Liver (tissue), 9 donors: ENCODE data around the gene SLFN11. TPM values are rescaled to one million over a fixed set of nuclear protein-coding genes. Genes with fewer than 3 reads are reported as not detected.

ENCODE experiments used
- DNase-seq: peaks from one replicate; pipeline ENCODE4 v3.0.0-alpha.2; 2017; ENCODE audit warnings: low spot score
- H3K27ac ChIP-seq, 2 donors: one replicate each; pipeline ENCODE4 v1.7.0; 2013; ENCODE audit warnings: inconsistent platforms in 2 of 2, low read length in 2 of 2, control low read depth in 1 of 2, low read depth in 1 of 2, mild to moderate bottlenecking in 1 of 2
- H3K27me3 ChIP-seq, 4 donors: one replicate each; pipeline versions ENCODE4 v1.6.1 to v1.7.0; 2013; ENCODE audit warnings: low read length in 3 of 4, inconsistent platforms in 1 of 4, mild to moderate bottlenecking in 1 of 4, moderate library complexity in 1 of 4; ENCODE audit not compliant: control insufficient read depth in 4 of 4, insufficient read depth in 4 of 4
- H3K36me3 ChIP-seq, 4 donors: one replicate each; pipeline versions ENCODE4 v1.6.1 to v1.7.0; 2013; ENCODE audit warnings: low read length in 3 of 4, mild to moderate bottlenecking in 3 of 4, low read depth in 1 of 4, moderate library complexity in 1 of 4; ENCODE audit not compliant: control insufficient read depth in 4 of 4, insufficient read depth in 3 of 4
- H3K4me1 ChIP-seq, 4 donors: one replicate each; pipeline versions ENCODE4 v1.6.1 to v1.7.0; 2013; ENCODE audit warnings: low read length in 3 of 4, mild to moderate bottlenecking in 3 of 4, moderate library complexity in 1 of 4; ENCODE audit not compliant: control insufficient read depth in 4 of 4, insufficient read depth in 4 of 4
- H3K4me3 ChIP-seq, 3 donors: one replicate each; pipeline versions ENCODE4 v1.6.1 to v1.7.0; 2013; ENCODE audit warnings: low read length in 3 of 3, control low read depth in 1 of 3, low read depth in 1 of 3, mild to moderate bottlenecking in 1 of 3
- H3K9ac ChIP-seq, 2 donors: one replicate each; pipeline ENCODE4 v1.7.0; 2013; ENCODE audit warnings: low read length in 2 of 2, mild to moderate bottlenecking in 2 of 2, moderate library complexity in 2 of 2, control low read depth in 1 of 2, low read depth in 1 of 2
- H3K9me3 ChIP-seq, 4 donors: one replicate each; pipeline versions ENCODE4 v1.6.1 to v1.7.0; 2013; ENCODE audit warnings: low read length in 3 of 4; ENCODE audit not compliant: control insufficient read depth in 4 of 4
- EGR1 ChIP-seq, 2 donors: IDR thresholded peaks; 2 replicates each; pipeline ENCODE4 v1.6.1; 2016 to 2018; ENCODE audit warnings: antibody characterized with exemption in 2 of 2, low read depth in 2 of 2
- FOXA1 ChIP-seq: IDR thresholded peaks from 2 replicates; pipeline ENCODE4 v1.6.1; 2016; ENCODE audit warnings: antibody characterized with exemption
- FOXA2 ChIP-seq: IDR thresholded peaks from 2 replicates; pipeline ENCODE4 v1.6.1; 2016; ENCODE audit warnings: antibody characterized with exemption
- GABPA ChIP-seq, 2 donors: IDR thresholded peaks in 1 of 2; conservative IDR thresholded peaks in 1 of 2; 2 replicates each; pipeline ENCODE4 v1.6.1; 2016; ENCODE audit warnings: antibody characterized with exemption in 2 of 2, mild to moderate bottlenecking in 1 of 2, moderate library complexity in 1 of 2
- HNF4A ChIP-seq, 2 donors: conservative IDR thresholded peaks; 2 replicates each; pipeline ENCODE4 v1.6.1; 2016; ENCODE audit warnings: antibody characterized with exemption in 2 of 2, mild to moderate bottlenecking in 2 of 2
- HNF4G ChIP-seq: IDR thresholded peaks from 2 replicates; pipeline ENCODE4 v1.6.1; 2016; ENCODE audit warnings: antibody characterized with exemption
- JUND ChIP-seq, 2 donors: IDR thresholded peaks; 2 replicates each; pipeline ENCODE4 v1.6.1; 2016; ENCODE audit warnings: antibody characterized with exemption in 2 of 2
- NR2F2 ChIP-seq: IDR thresholded peaks from 2 replicates; pipeline ENCODE4 v1.6.1; 2016; ENCODE audit warnings: antibody characterized with exemption
- RAD21 ChIP-seq, 2 donors: IDR thresholded peaks; 2 replicates each; pipeline ENCODE4 v1.6.1; 2016; ENCODE audit warnings: antibody characterized with exemption in 2 of 2, mild to moderate bottlenecking in 2 of 2
- RXRA ChIP-seq, 2 donors: IDR thresholded peaks; 2 replicates each; pipeline ENCODE4 v1.6.1; 2017 to 2018; ENCODE audit warnings: antibody characterized with exemption in 2 of 2, mild to moderate bottlenecking in 1 of 2
- SP1 ChIP-seq: IDR thresholded peaks from 2 replicates; pipeline ENCODE4 v1.6.1; 2018; ENCODE audit warnings: antibody characterized with exemption, mild to moderate bottlenecking
- TAF1 ChIP-seq: conservative IDR thresholded peaks from 2 replicates; pipeline ENCODE4 v1.6.1; 2016; ENCODE audit warnings: antibody characterized with exemption, mild to moderate bottlenecking
- YY1 ChIP-seq: IDR thresholded peaks from 2 replicates; pipeline ENCODE4 v1.6.1; 2016; ENCODE audit warnings: antibody characterized with exemption, mild to moderate bottlenecking
- WGBS: extraction: QIAGEN DNeasy Blood & Tissue Kit; methylation state at CpG from one replicate; pipeline ENCODE4 v1.1.7; 2013; 5-methylcytosine and 5-hydroxymethylcytosine counted together
- polyA plus RNA-seq, 2 donors: library from polyadenylated mRNA; stranded (reverse) in 1 of 2; unstranded in 1 of 2; fragments of 200-250 nt in 1 of 2; fragments of >200 nt in 1 of 2; fragmentation: Nextera tagmentation in 1 of 2; extraction: Ambion mirVana in 1 of 2; gene quantifications; one replicate each; pipeline versions ENCODE4 v1.2.1 to v1.2.3, GENCODE V29; 2013 to 2015
- total RNA-seq, 2 donors: library from RNA; depleted of rRNA; stranded (reverse); fragments of >200 nt; gene quantifications; one replicate each; pipeline ENCODE4 v1.2.3, GENCODE V29; 2014
- TF ChIP-seq, protein P1 (sequence below): IDR thresholded peaks from 2 replicates; pipeline ENCODE4 v1.6.1; 2016; ENCODE audit warnings: antibody characterized with exemption
- TF ChIP-seq, protein P2 (sequence below): fragments of 150-350 bp; IDR thresholded peaks from 2 replicates; pipeline ENCODE4 v1.5.1; 2017; ENCODE audit warnings: improper control_type of control experiment, low read depth, low read length; ENCODE audit not compliant: missing input control
- TF ChIP-seq, protein P3 (sequence below): IDR thresholded peaks from 2 replicates; pipeline ENCODE4 v1.6.1; 2016; ENCODE audit warnings: antibody characterized with exemption
- TF ChIP-seq, protein P4 (sequence below): IDR thresholded peaks from 2 replicates; pipeline ENCODE4 v1.6.1; 2016; ENCODE audit warnings: antibody characterized with exemption
- TF ChIP-seq, protein P5 (sequence below): IDR thresholded peaks from 2 replicates; pipeline ENCODE4 v1.6.1; 2016; ENCODE audit warnings: antibody characterized with exemption, mild to moderate bottlenecking
- donor health status: healthy.
- donor health status: healthy.
- donor health status: healthy.
- donor health status: healthy.
- donor health status: healthy.

Gene SLFN11
- total and polyA plus RNA-seq, 4 donors: 1.6 to 18.7 (median 6.2) TPM

DNA sequence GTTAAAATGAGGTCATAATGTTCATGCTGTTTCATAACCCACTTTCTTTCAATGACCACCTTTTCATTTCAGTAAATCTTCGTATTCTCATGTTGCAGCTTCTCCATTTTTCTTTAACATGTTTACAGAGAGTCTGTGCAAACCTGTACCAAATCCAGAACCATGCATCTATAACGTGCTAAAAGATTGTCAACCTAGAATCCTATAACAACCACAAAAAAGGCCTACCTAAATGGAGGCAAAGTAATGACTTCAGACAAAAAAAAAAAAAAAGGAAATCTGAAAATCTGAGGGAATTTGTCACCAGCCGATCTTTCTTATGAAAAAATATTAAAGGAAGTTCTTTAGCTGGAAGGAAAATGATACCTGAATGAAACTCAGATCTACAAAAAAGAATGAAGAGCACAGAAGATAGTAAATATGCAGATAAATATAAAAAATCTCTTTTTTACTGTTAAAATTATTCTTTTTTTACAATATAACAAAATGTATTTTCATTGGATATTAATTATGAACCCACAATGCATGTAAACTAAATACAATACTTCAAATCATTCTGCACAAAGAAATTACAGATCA is 1.4 kb upstream of the SLFN11 start:
- Histone ChIP-seq H3K9me3 (peaks cover 0 to 6% (median 2%) of the 10 kb centered on the region in 4 donors), H3K9ac (peak overlapping the region in 1 of 2 donors; percentile 74), H3K36me3 (peaks cover 0 to 3% (median 0%) of the 10 kb centered on the region in 4 donors), H3K27ac (peak overlapping the region; percentile 83 to 88), H3K4me1 (peaks cover 1 to 13% (median 8%) of the 10 kb centered on the region in 4 donors), H3K4me3 (peak overlapping the region; percentile 34 to 61 (median 59)), H3K27me3 (peaks cover 0 to 10% (median under 1%) of the 10 kb centered on the region in 4 donors)
- TF ChIP-seq, protein P1, sequence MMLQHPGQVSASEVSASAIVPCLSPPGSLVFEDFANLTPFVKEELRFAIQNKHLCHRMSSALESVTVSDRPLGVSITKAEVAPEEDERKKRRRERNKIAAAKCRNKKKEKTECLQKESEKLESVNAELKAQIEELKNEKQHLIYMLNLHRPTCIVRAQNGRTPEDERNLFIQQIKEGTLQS: no peak
- TF ChIP-seq NR2F2 (no peak), FOXA1 (no peak)
- DNase-seq: no peak
- 42% methylated on average over 3 of the region's 3 CpGs for WGBS

DNA sequence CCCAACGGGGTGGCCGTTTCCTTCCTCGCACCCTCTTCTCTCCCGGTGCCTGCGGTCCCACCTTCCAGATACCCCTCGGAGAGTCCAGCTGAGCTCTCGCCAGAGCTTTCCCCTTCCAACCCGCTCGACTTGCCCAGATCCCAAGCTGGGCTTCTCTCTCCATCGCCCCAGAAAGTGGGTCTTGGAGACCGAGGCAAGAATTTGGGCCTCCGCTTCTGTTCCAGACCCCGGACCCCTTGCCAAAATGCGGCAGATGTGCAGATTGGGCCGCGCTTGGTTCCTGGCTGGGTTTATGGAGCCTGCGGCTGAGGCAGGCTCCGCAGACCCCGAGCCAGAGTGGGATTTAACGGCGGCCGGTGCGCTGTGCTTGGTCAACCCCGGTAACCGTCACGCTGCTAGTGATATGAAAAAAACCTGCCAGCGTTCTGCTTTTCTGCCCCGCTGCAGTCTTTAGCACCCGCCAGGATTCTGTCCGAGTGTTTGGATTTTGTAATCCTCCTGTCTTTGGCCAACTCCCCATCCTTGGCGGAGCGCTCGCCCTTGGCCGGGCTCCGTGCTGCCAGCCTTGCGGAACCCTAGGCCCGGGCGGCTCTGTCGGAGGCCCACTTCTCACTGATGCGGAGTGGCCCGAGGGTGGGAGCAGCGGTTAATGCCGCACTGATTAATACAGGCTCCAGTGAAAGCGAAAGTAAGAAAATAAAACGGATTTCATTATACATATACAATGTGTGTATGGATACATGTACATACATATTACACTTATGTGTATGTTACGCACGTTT is 754 bp upstream of the SLFN11 start:
- peaks cover 0 to 10% (median under 1%) of the 10 kb centered on the region in 4 donors for H3K27me3 ChIP-seq
- H3K9ac ChIP-seq: peak overlapping the region; percentile 74 to 83
- H3K4me1 ChIP-seq: peaks cover 1 to 13% (median 8%) of the 10 kb centered on the region in 4 donors
- peak overlapping the region; percentile 83 to 88 for H3K27ac ChIP-seq
- TF ChIP-seq, protein P2, sequence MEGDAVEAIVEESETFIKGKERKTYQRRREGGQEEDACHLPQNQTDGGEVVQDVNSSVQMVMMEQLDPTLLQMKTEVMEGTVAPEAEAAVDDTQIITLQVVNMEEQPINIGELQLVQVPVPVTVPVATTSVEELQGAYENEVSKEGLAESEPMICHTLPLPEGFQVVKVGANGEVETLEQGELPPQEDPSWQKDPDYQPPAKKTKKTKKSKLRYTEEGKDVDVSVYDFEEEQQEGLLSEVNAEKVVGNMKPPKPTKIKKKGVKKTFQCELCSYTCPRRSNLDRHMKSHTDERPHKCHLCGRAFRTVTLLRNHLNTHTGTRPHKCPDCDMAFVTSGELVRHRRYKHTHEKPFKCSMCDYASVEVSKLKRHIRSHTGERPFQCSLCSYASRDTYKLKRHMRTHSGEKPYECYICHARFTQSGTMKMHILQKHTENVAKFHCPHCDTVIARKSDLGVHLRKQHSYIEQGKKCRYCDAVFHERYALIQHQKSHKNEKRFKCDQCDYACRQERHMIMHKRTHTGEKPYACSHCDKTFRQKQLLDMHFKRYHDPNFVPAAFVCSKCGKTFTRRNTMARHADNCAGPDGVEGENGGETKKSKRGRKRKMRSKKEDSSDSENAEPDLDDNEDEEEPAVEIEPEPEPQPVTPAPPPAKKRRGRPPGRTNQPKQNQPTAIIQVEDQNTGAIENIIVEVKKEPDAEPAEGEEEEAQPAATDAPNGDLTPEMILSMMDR: no peak
- TF ChIP-seq YY1: no peak
- TF ChIP-seq RAD21 (IDR thresholded peaks at IDR 0.05): no peak
- TF ChIP-seq FOXA2: no peak
- no peak for TF ChIP-seq HNF4A (conservative IDR thresholded peaks at IDR 0.05)
- TF ChIP-seq NR2F2: no peak
- no peak for TF ChIP-seq TAF1
- TF ChIP-seq GABPA (IDR thresholded peaks at IDR 0.05 in 1 of 2, conservative IDR thresholded peaks at IDR 0.05 in 1 of 2): no peak
- TF ChIP-seq SP1: no peak
- TF ChIP-seq, protein P3, sequence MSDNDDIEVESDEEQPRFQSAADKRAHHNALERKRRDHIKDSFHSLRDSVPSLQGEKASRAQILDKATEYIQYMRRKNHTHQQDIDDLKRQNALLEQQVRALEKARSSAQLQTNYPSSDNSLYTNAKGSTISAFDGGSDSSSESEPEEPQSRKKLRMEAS: no peak
- TF ChIP-seq JUND (IDR thresholded peaks at IDR 0.05): no peak
- TF ChIP-seq, protein P4, sequence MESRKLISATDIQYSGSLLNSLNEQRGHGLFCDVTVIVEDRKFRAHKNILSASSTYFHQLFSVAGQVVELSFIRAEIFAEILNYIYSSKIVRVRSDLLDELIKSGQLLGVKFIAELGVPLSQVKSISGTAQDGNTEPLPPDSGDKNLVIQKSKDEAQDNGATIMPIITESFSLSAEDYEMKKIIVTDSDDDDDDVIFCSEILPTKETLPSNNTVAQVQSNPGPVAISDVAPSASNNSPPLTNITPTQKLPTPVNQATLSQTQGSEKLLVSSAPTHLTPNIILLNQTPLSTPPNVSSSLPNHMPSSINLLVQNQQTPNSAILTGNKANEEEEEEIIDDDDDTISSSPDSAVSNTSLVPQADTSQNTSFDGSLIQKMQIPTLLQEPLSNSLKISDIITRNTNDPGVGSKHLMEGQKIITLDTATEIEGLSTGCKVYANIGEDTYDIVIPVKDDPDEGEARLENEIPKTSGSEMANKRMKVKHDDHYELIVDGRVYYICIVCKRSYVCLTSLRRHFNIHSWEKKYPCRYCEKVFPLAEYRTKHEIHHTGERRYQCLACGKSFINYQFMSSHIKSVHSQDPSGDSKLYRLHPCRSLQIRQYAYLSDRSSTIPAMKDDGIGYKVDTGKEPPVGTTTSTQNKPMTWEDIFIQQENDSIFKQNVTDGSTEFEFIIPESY: no peak
- TF ChIP-seq, protein P1: no peak
- no peak for TF ChIP-seq FOXA1
- TF ChIP-seq HNF4G: no peak
- TF ChIP-seq, protein P5, sequence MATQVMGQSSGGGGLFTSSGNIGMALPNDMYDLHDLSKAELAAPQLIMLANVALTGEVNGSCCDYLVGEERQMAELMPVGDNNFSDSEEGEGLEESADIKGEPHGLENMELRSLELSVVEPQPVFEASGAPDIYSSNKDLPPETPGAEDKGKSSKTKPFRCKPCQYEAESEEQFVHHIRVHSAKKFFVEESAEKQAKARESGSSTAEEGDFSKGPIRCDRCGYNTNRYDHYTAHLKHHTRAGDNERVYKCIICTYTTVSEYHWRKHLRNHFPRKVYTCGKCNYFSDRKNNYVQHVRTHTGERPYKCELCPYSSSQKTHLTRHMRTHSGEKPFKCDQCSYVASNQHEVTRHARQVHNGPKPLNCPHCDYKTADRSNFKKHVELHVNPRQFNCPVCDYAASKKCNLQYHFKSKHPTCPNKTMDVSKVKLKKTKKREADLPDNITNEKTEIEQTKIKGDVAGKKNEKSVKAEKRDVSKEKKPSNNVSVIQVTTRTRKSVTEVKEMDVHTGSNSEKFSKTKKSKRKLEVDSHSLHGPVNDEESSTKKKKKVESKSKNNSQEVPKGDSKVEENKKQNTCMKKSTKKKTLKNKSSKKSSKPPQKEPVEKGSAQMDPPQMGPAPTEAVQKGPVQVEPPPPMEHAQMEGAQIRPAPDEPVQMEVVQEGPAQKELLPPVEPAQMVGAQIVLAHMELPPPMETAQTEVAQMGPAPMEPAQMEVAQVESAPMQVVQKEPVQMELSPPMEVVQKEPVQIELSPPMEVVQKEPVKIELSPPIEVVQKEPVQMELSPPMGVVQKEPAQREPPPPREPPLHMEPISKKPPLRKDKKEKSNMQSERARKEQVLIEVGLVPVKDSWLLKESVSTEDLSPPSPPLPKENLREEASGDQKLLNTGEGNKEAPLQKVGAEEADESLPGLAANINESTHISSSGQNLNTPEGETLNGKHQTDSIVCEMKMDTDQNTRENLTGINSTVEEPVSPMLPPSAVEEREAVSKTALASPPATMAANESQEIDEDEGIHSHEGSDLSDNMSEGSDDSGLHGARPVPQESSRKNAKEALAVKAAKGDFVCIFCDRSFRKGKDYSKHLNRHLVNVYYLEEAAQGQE: no peak
- TF ChIP-seq EGR1 (IDR thresholded peaks at IDR 0.05; ENCODE audit: low read depth in 2 of 2): no peak
- TF ChIP-seq RXRA (IDR thresholded peaks at IDR 0.05): no peak
- H3K36me3 ChIP-seq: peaks cover 0 to 3% (median 0%) of the 10 kb centered on the region in 4 donors
- WGBS: 3% methylated on average over 47 of the region's 47 CpGs
- DNase-seq: peak; percentile 52
- peak overlapping the region; percentile 34 to 61 (median 59) for H3K4me3 ChIP-seq
- H3K9me3 ChIP-seq: peaks cover 0 to 6% (median 2%) of the 10 kb centered on the region in 4 donors
